Measurements from ENCODE around the gene CBFB. TPM values are rescaled to one million over a fixed set of nuclear protein-coding genes. Genes with fewer than 3 reads are reported as not detected.

Gene CBFB
- total RNA-seq, 2 donors from 2014 or later = 25.7 to 49.3 TPM

- TF ChIP-seq CTCF (IDR thresholded peaks at IDR 0.05) = no peak
- Histone ChIP-seq H3K36me3 (peaks cover 38% of the 10 kb centered on the region), H3K9me3 (no peaks in the 10 kb centered on the region), H3K4me1 (no peaks in the 10 kb centered on the region), H3K4me3 (no peak overlapping the region), H3K27me3 (no peaks in the 10 kb centered on the region), H3K27ac (no peak overlapping the region)
- no peak for DNase-seq (ENCODE audit: low spot score)
Measured at GRCh38 chr16:67068212-67068753, 39.3 kb downstream of the CBFB start.

- no peaks in the 10 kb centered on the region for H3K4me1 ChIP-seq
- H3K4me3 ChIP-seq = no peak overlapping the region
- H3K27ac ChIP-seq = no peak overlapping the region
- no peaks in the 10 kb centered on the region for H3K27me3 ChIP-seq
- TF ChIP-seq CTCF (IDR thresholded peaks at IDR 0.05) = no peak
- no peaks in the 10 kb centered on the region for H3K9me3 ChIP-seq
- H3K36me3 ChIP-seq = peaks cover 44% of the 10 kb centered on the region
- DNase-seq (ENCODE audit: low spot score) = no peak
Measured at GRCh38 chr16:67071476-67072048, 42.6 kb downstream of the CBFB start.

- no peak overlapping the region for H3K27ac ChIP-seq
- no peaks in the 10 kb centered on the region for H3K9me3 ChIP-seq
- DNase-seq (ENCODE audit: low spot score) = no peak
- H3K27me3 ChIP-seq = no peaks in the 10 kb centered on the region
- TF ChIP-seq CTCF (IDR thresholded peaks at IDR 0.05) = no peak
- H3K36me3 ChIP-seq = peaks cover 13% of the 10 kb centered on the region
- no peak overlapping the region for H3K4me3 ChIP-seq
- no peaks in the 10 kb centered on the region for H3K4me1 ChIP-seq
Measured at GRCh38 chr16:67075331-67075730, 46.4 kb downstream of the CBFB start.

- no peaks in the 10 kb centered on the region for H3K9me3 ChIP-seq
- no peak for TF ChIP-seq CTCF (IDR thresholded peaks at IDR 0.05)
- H3K36me3 ChIP-seq = peaks cover 8% of the 10 kb centered on the region
- no peak overlapping the region for H3K4me3 ChIP-seq
- no peak for DNase-seq (ENCODE audit: low spot score)
- H3K27ac ChIP-seq = no peak overlapping the region
- no peaks in the 10 kb centered on the region for H3K27me3 ChIP-seq
- H3K4me1 ChIP-seq = no peaks in the 10 kb centered on the region
Measured at GRCh38 chr16:67077871-67078270, 48.9 kb downstream of the CBFB start.

GRCh38 chr16:67082100-67082499 lies 53.2 kb downstream of the CBFB start:
- H3K9me3 ChIP-seq = no peaks in the 10 kb centered on the region
- H3K27me3 ChIP-seq = no peaks in the 10 kb centered on the region
- TF ChIP-seq CTCF (IDR thresholded peaks at IDR 0.05) = no peak
- no peak overlapping the region for H3K27ac ChIP-seq
- no peak overlapping the region for H3K4me3 ChIP-seq
- DNase-seq (ENCODE audit: low spot score) = no peak
- H3K36me3 ChIP-seq = no peaks in the 10 kb centered on the region
- H3K4me1 ChIP-seq = no peaks in the 10 kb centered on the region

GRCh38 chr16:67082891-67083290 lies 53.9 kb downstream of the CBFB start:
- no peak for DNase-seq (ENCODE audit: low spot score)
- H3K4me1 ChIP-seq = no peaks in the 10 kb centered on the region
- no peaks in the 10 kb centered on the region for H3K36me3 ChIP-seq
- H3K9me3 ChIP-seq = no peaks in the 10 kb centered on the region
- no peak for TF ChIP-seq CTCF (IDR thresholded peaks at IDR 0.05)
- H3K4me3 ChIP-seq = no peak overlapping the region
- no peak overlapping the region for H3K27ac ChIP-seq
- no peaks in the 10 kb centered on the region for H3K27me3 ChIP-seq
